Measurements from ENCODE around the gene PARP16. TPM values are rescaled to one million over a fixed set of nuclear protein-coding genes. Genes with fewer than 3 reads are reported as not detected.

The PARP16 gene
- total RNA-seq, 1 experiment from 2014 or later: 4.7 TPM

GRCh38 chr15:65260968-65261367, 25.7 kb downstream of the PARP16 start:
- Mint-ChIP-seq H3K27ac (no peak overlapping the region), H3K4me3 (no peak overlapping the region), H3K4me1 (peaks cover 16% of the 10 kb centered on the region), H3K36me3 (peaks cover 6% of the 10 kb centered on the region; the same call in 1 of the 2 replicates), H3K9me3 (no peaks in the 10 kb centered on the region), H3K27me3 (ENCODE audit: low read depth) (no peaks in the 10 kb centered on the region)
- CTCF ChIA-PET: interaction anchor here (1.7 kb wide), 1 partner anchor 10 kb away, joined by 4 read pairs; no protein-coding TSS in a partner anchor
- no peak for TF ChIP-seq NR3C1 (CRISPR knock-in tag; conservative IDR thresholded peaks at IDR 0.05; ENCODE audit: low read depth)
- ATAC-seq: no peak
- POLR2A ChIA-PET: no interaction called here
- DNase-seq (ENCODE audit: low spot score): no peak

DNA sequence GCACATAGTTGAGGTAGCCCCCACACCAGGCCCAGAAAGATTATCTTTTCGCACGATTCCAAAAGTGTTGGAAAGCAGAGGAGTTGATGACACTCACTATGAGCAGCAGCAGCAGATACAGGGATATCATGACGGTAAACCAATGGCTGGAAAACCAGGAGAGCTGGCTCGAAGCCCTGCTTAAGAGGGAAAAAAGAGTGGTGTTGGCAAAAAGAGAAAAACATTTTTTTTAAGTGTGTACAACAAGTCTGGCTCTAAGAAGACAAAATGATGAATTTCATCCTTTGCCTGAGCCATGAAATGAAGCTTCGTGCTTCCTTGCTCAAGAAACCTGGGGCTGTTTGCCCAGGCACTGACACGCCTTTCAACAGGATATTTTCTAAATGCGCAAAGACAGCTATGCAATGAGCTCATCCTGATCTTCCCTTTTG, 27.3 kb downstream of the PARP16 start:
- Mint-ChIP-seq H3K4me1 (peaks cover 6% of the 10 kb centered on the region; the same call in 1 of the 2 replicates), H3K36me3 (peaks cover 6% of the 10 kb centered on the region; the same call in 1 of the 2 replicates), H3K4me3 (no peak overlapping the region), H3K27ac (no peak overlapping the region), H3K9me3 (no peaks in the 10 kb centered on the region), H3K27me3 (ENCODE audit: low read depth) (no peaks in the 10 kb centered on the region)
- ATAC-seq (no peak), DNase-seq (ENCODE audit: low spot score) (no peak)
- TF ChIP-seq CBFB (CRISPR knock-in tag; IDR thresholded peaks at IDR 0.05; ENCODE audit: low read depth) (no peak), ZNF317 (CRISPR knock-in tag; IDR thresholded peaks at IDR 0.05; ENCODE audit: borderline replicate concordance, low read depth) (no peak), FOXK1 (CRISPR knock-in tag; IDR thresholded peaks at IDR 0.05) (no peak), STAT6 (CRISPR knock-in tag; conservative IDR thresholded peaks at IDR 0.05; ENCODE audit: low read depth) (no peak), NR3C1 (CRISPR knock-in tag; conservative IDR thresholded peaks at IDR 0.05; ENCODE audit: low read depth) (no peak), ZNF396 (CRISPR knock-in tag; IDR thresholded peaks at IDR 0.05; ENCODE audit: borderline replicate concordance) (no peak)
- ChIA-PET CTCF (interaction anchor here (0.8 to 1.0 kb wide), 2 partner anchors 12 to 158 kb away, joined by 3 to 4 read pairs; no protein-coding TSS in a partner anchor), POLR2A (no interaction called here)

- ChIA-PET POLR2A (no interaction called here), CTCF (interaction anchor here (1.0 kb wide), 1 partner anchor 157 kb away, joined by 4 read pairs; no protein-coding TSS in a partner anchor)
- TF ChIP-seq GABPB1 (CRISPR knock-in tag; IDR thresholded peaks at IDR 0.05): no peak
- TF ChIP-seq ZNF512 (CRISPR knock-in tag; IDR thresholded peaks at IDR 0.05; ENCODE audit: borderline replicate concordance): no peak
- TF ChIP-seq NR2C2 (CRISPR knock-in tag; IDR thresholded peaks at IDR 0.05): no peak
- TF ChIP-seq SMAD4 (CRISPR knock-in tag; IDR thresholded peaks at IDR 0.05): no peak
- Mint-ChIP-seq H3K27ac (no peak overlapping the region), H3K4me3 (no peak overlapping the region), H3K36me3 (peaks cover 6% of the 10 kb centered on the region; the same call in 1 of the 2 replicates), H3K9me3 (no peaks in the 10 kb centered on the region), H3K27me3 (ENCODE audit: low read depth) (no peaks in the 10 kb centered on the region), H3K4me1 (peaks cover 6% of the 10 kb centered on the region; the same call in 1 of the 2 replicates)
- DNase-seq (ENCODE audit: low spot score) (no peak), ATAC-seq (no peak)
Observed at GRCh38 chr15:65258375-65259262, 28.1 kb downstream of the PARP16 start.

- no peaks in the 10 kb centered on the region for H3K9me3 Mint-ChIP-seq
- no peak overlapping the region for H3K27ac Mint-ChIP-seq
- ChIA-PET CTCF (interaction anchor here (0.9 to 1.9 kb wide), 2 partner anchors 8 to 15 kb away, joined by 7 to 9 read pairs; no protein-coding TSS in a partner anchor), POLR2A (no interaction called here)
- no peaks in the 10 kb centered on the region for H3K27me3 Mint-ChIP-seq (ENCODE audit: low read depth)
- H3K4me3 Mint-ChIP-seq: no peak overlapping the region
- peaks cover 2% of the 10 kb centered on the region; the same call in 1 of the 2 replicates for H3K36me3 Mint-ChIP-seq
- TF ChIP-seq MAX (CRISPR knock-in tag; IDR thresholded peaks at IDR 0.05): no peak
- no peak for TF ChIP-seq ZNF396 (CRISPR knock-in tag; IDR thresholded peaks at IDR 0.05; ENCODE audit: borderline replicate concordance)
- DNase-seq (ENCODE audit: low spot score) (no peak), ATAC-seq (no peak)
- H3K4me1 Mint-ChIP-seq: peaks cover 2% of the 10 kb centered on the region; the same call in 1 of the 2 replicates
Observed at GRCh38 chr15:65255486-65256140, 31.1 kb downstream of the PARP16 start.
